ENCODE data around the gene FAM168A.

FAM168A gene

GRCh38 chr11:73361953-73362776, 235.7 kb downstream of the FAM168A start:
- no peak for FAIRE-seq

- FAIRE-seq, result no peak
These were observed 237.1 kb downstream of the FAM168A start for GRCh38 chr11:73360743-73361369.

GRCh38 chr11:73359930-73360742, 237.8 kb downstream of the FAM168A start:
- no peak for FAIRE-seq

- no peak for FAIRE-seq
These were observed 238.6 kb downstream of the FAM168A start for GRCh38 chr11:73359341-73359740.

GRCh38 chr11:73358071-73358470, 239.8 kb downstream of the FAM168A start:
- FAIRE-seq, result no peak

- FAIRE-seq, result no peak
These were observed 240.7 kb downstream of the FAM168A start for GRCh38 chr11:73356979-73357860.

GRCh38 chr11:73355109-73355508, 242.8 kb downstream of the FAM168A start:
- no peak for FAIRE-seq

- no peak for FAIRE-seq
These were observed 244.5 kb downstream of the FAM168A start for GRCh38 chr11:73353422-73353821.

- FAIRE-seq, result peak; percentile 80
These were observed 246.8 kb downstream of the FAM168A start for GRCh38 chr11:73350908-73351636.
